Trophoblast cell (in vitro differentiated cells and primary cell): ENCODE measurements around the gene PDIA6.

Experiments
- DNase-seq, 2 donors: peaks; one replicate each; pipeline ENCODE4 v3.0.0-alpha.2; 2016
- H2AFZ ChIP-seq: 2 replicates; pipeline ENCODE4 v1.6.1; 2013; ENCODE audit warnings: low read length, moderate library complexity, mild to moderate bottlenecking; ENCODE audit not compliant: insufficient read depth, poor library complexity
- H2AK5ac ChIP-seq: 2 replicates; pipeline ENCODE4 v1.6.1; 2013; ENCODE audit warnings: mild to moderate bottlenecking, low read length
- H2BK120ac ChIP-seq: 2 replicates; pipeline ENCODE4 v1.6.1; 2013; ENCODE audit warnings: low read length, mild to moderate bottlenecking, moderate library complexity; ENCODE audit not compliant: insufficient read depth, poor library complexity
- H2BK12ac ChIP-seq: 2 replicates; pipeline ENCODE4 v1.6.1; 2013; ENCODE audit warnings: mild to moderate bottlenecking, low read length, moderate library complexity
- H2BK5ac ChIP-seq: 2 replicates; pipeline ENCODE4 v1.6.1; 2013; ENCODE audit warnings: low read length, low read depth, moderate library complexity, mild to moderate bottlenecking; ENCODE audit not compliant: poor library complexity
- H3K14ac ChIP-seq: 2 replicates; pipeline ENCODE4 v1.6.1; 2013; ENCODE audit warnings: mild to moderate bottlenecking, low read length
- H3K18ac ChIP-seq: 2 replicates; pipeline ENCODE4 v1.6.1; 2013; ENCODE audit warnings: mild to moderate bottlenecking, low read length
- H3K23ac ChIP-seq: 2 replicates; pipeline ENCODE4 v1.6.1; 2013; ENCODE audit warnings: low read length
- H3K27ac ChIP-seq: 2 replicates; pipeline ENCODE4 v1.5.1; 2013; ENCODE audit warnings: low read depth, mild to moderate bottlenecking, inconsistent platforms, low read length, moderate library complexity
- H3K27me3 ChIP-seq: 2 replicates; pipeline ENCODE4 v1.6.1; 2013; ENCODE audit warnings: inconsistent platforms, mild to moderate bottlenecking, low read length, moderate library complexity; ENCODE audit not compliant: insufficient read depth
- H3K36me3 ChIP-seq, 2 experiments: 1 replicate in 1 of 2; 2 replicates in 1 of 2; pipeline ENCODE4 v1.6.1; 2013; ENCODE audit warnings: low read length in 2 of 2, mild to moderate bottlenecking in 2 of 2, moderate library complexity in 1 of 2; ENCODE audit not compliant: insufficient read depth in 2 of 2, control insufficient read depth in 1 of 2
- H3K4ac ChIP-seq: 2 replicates; pipeline ENCODE4 v1.6.1; 2013; ENCODE audit warnings: low read depth, mild to moderate bottlenecking, low read length, moderate library complexity
- H3K4me1 ChIP-seq, 2 experiments: 1 replicate in 1 of 2; 2 replicates in 1 of 2; pipeline ENCODE4 v1.6.1; 2013; ENCODE audit warnings: low read length in 2 of 2, mild to moderate bottlenecking in 2 of 2, moderate library complexity in 1 of 2; ENCODE audit not compliant: insufficient read depth in 2 of 2, control insufficient read depth in 1 of 2
- H3K4me2 ChIP-seq: 2 replicates; pipeline ENCODE4 v1.6.1; 2013; ENCODE audit warnings: inconsistent platforms, mild to moderate bottlenecking, low read length, moderate library complexity
- H3K4me3 ChIP-seq: 2 replicates; pipeline ENCODE4 v1.5.1; 2013; ENCODE audit warnings: mild to moderate bottlenecking, low read depth, low read length, inconsistent platforms
- H3K79me1 ChIP-seq: one replicate; pipeline ENCODE4 v1.6.1; 2013; ENCODE audit warnings: low read length
- H3K79me2 ChIP-seq: 2 replicates; pipeline ENCODE4 v1.6.1; 2013; ENCODE audit warnings: low read length, mild to moderate bottlenecking; ENCODE audit not compliant: control insufficient read depth, insufficient read depth, poor library complexity
- H3K9ac ChIP-seq: 2 replicates; pipeline ENCODE4 v1.6.1; 2013; ENCODE audit warnings: mild to moderate bottlenecking, low read length
- H3K9me3 ChIP-seq: 2 replicates; pipeline ENCODE4 v1.6.1; 2013; ENCODE audit warnings: low read depth, mild to moderate bottlenecking, control low read depth, inconsistent platforms, low read length; ENCODE audit not compliant: insufficient read depth
- H4K12ac ChIP-seq: 2 replicates; pipeline ENCODE4 v1.6.1; 2013; ENCODE audit warnings: low read depth, mild to moderate bottlenecking, low read length, moderate library complexity
- H4K8ac ChIP-seq: 2 replicates; pipeline ENCODE4 v1.6.1; 2013; ENCODE audit warnings: low read depth, mild to moderate bottlenecking, low read length, moderate library complexity
- H4K91ac ChIP-seq: one replicate; pipeline ENCODE4 v1.6.1; 2013; ENCODE audit warnings: low read depth, mild to moderate bottlenecking, low read length, moderate library complexity
- WGBS: extraction: QIAGEN DNeasy Blood & Tissue Kit; methylation state at CpG from one replicate; pipeline ENCODE4 v1.1.7; 2013; ENCODE audit warnings: missing lambda C conversion rate; ENCODE audit not compliant: insufficient read length, insufficient coverage; ENCODE audit errors: extremely low coverage; 5-methylcytosine and 5-hydroxymethylcytosine counted together

Gene PDIA6

GRCh38 chr2:10761591-10761990, 51.0 kb downstream of the PDIA6 start:
- H3K9ac ChIP-seq: no peak overlapping the region
- no peak overlapping the region for H2BK120ac ChIP-seq
- no peaks in the 10 kb centered on the region for H3K27me3 ChIP-seq
- H3K79me2 ChIP-seq: no peaks in the 10 kb centered on the region
- peaks cover 2% of the 10 kb centered on the region for H3K9me3 ChIP-seq
- peaks cover 16 to 17% of the 10 kb centered on the region in 2 experiments for H3K4me1 ChIP-seq
- no peak overlapping the region for H3K4ac ChIP-seq
- H4K8ac ChIP-seq: no peak overlapping the region
- H2BK12ac ChIP-seq: no peak overlapping the region
- peaks cover 0 to 3% of the 10 kb centered on the region in 2 experiments for H3K36me3 ChIP-seq
- no peak overlapping the region for H3K4me3 ChIP-seq
- no CpG with 5 or more reads among the region's 9 CpGs for WGBS
- no peak overlapping the region for H3K27ac ChIP-seq
- no peak for DNase-seq
- H3K18ac ChIP-seq: no peak overlapping the region
- no peak overlapping the region for H4K12ac ChIP-seq
- no peak overlapping the region for H2BK5ac ChIP-seq
- H3K14ac ChIP-seq: no peak overlapping the region
- H3K4me2 ChIP-seq: no peak overlapping the region
- H4K91ac ChIP-seq: no peak overlapping the region
- H2AK5ac ChIP-seq: no peak overlapping the region
- peaks cover 4% of the 10 kb centered on the region for H3K79me1 ChIP-seq
- H2AFZ ChIP-seq: no peak overlapping the region
- H3K23ac ChIP-seq: no peak overlapping the region

GRCh38 chr2:10760794-10761504, 51.6 kb downstream of the PDIA6 start:
- Histone ChIP-seq H3K4me2 (no peak overlapping the region), H3K79me2 (no peaks in the 10 kb centered on the region), H2AK5ac (no peak overlapping the region), H2BK120ac (peak overlapping the region; percentile 1), H2AFZ (no peak overlapping the region), H3K23ac (no peak overlapping the region), H3K4me1 (peaks cover 16 to 17% of the 10 kb centered on the region in 2 experiments), H3K4ac (no peak overlapping the region), H3K79me1 (peaks cover 4% of the 10 kb centered on the region), H3K27ac (no peak overlapping the region), H3K18ac (no peak overlapping the region), H3K14ac (no peak overlapping the region), H4K8ac (no peak overlapping the region), H3K9ac (no peak overlapping the region), H4K91ac (no peak overlapping the region), H3K36me3 (peaks cover 0 to 3% of the 10 kb centered on the region in 2 experiments), H3K9me3 (peaks cover 2% of the 10 kb centered on the region), H3K4me3 (no peak overlapping the region), H2BK5ac (no peak overlapping the region), H3K27me3 (no peaks in the 10 kb centered on the region), H4K12ac (no peak overlapping the region), H2BK12ac (no peak overlapping the region)
- WGBS: no CpG with 5 or more reads among the region's 13 CpGs
- no peak for DNase-seq

- peaks cover 13 to 19% of the 10 kb centered on the region in 2 experiments for H3K4me1 ChIP-seq
- no peak overlapping the region for H2BK12ac ChIP-seq
- H4K91ac ChIP-seq: no peak overlapping the region
- no peaks in the 10 kb centered on the region for H3K79me2 ChIP-seq
- no peak overlapping the region for H3K18ac ChIP-seq
- H4K12ac ChIP-seq: no peak overlapping the region
- no peak overlapping the region for H2BK5ac ChIP-seq
- H3K4me3 ChIP-seq: no peak overlapping the region
- H2AFZ ChIP-seq: no peak overlapping the region
- peak overlapping the region; percentile 14 for H2AK5ac ChIP-seq
- H3K36me3 ChIP-seq: peaks cover 0 to 3% of the 10 kb centered on the region in 2 experiments
- H3K4me2 ChIP-seq: no peak overlapping the region
- no peak overlapping the region for H3K27ac ChIP-seq
- H3K9ac ChIP-seq: no peak overlapping the region
- DNase-seq: no peak
- no peak overlapping the region for H2BK120ac ChIP-seq
- WGBS: no CpG with 5 or more reads among the region's 11 CpGs
- H3K27me3 ChIP-seq: no peaks in the 10 kb centered on the region
- H3K79me1 ChIP-seq: peaks cover 4% of the 10 kb centered on the region
- H3K9me3 ChIP-seq: peaks cover 2% of the 10 kb centered on the region
- H3K4ac ChIP-seq: no peak overlapping the region
- H3K14ac ChIP-seq: no peak overlapping the region
- no peak overlapping the region for H4K8ac ChIP-seq
- H3K23ac ChIP-seq: no peak overlapping the region
These were observed 53.4 kb downstream of the PDIA6 start for GRCh38 chr2:10759151-10759714.

GRCh38 chr2:10757814-10758286, 54.7 kb downstream of the PDIA6 start:
- no peak overlapping the region for H3K23ac ChIP-seq
- H3K4me2 ChIP-seq: no peak overlapping the region
- no CpG with 5 or more reads among the region's 6 CpGs for WGBS
- H3K27ac ChIP-seq: no peak overlapping the region
- no peaks in the 10 kb centered on the region for H3K79me2 ChIP-seq
- DNase-seq: no peak
- H3K36me3 ChIP-seq: peaks cover 0 to 3% of the 10 kb centered on the region in 2 experiments
- H3K79me1 ChIP-seq: peaks cover 4% of the 10 kb centered on the region
- no peak overlapping the region for H4K8ac ChIP-seq
- H3K9ac ChIP-seq: no peak overlapping the region
- H3K9me3 ChIP-seq: no peaks in the 10 kb centered on the region
- no peak overlapping the region for H2BK120ac ChIP-seq
- H3K14ac ChIP-seq: no peak overlapping the region
- no peak overlapping the region for H2AFZ ChIP-seq
- H3K4me3 ChIP-seq: no peak overlapping the region
- H3K4me1 ChIP-seq: peaks cover 12 to 19% of the 10 kb centered on the region in 2 experiments
- H2BK5ac ChIP-seq: no peak overlapping the region
- H2BK12ac ChIP-seq: no peak overlapping the region
- no peak overlapping the region for H3K18ac ChIP-seq
- H4K91ac ChIP-seq: no peak overlapping the region
- H3K27me3 ChIP-seq: no peaks in the 10 kb centered on the region
- H2AK5ac ChIP-seq: no peak overlapping the region
- H3K4ac ChIP-seq: no peak overlapping the region
- no peak overlapping the region for H4K12ac ChIP-seq
